Choroid plexus epithelial cell (primary cell): ENCODE results near the gene OTUB2.

Source experiments
- DNase-seq: peaks from one replicate; pipeline ENCODE4 v3.0.0-alpha.2; 2010; ENCODE audit warnings: low read depth
- H3K4me3 ChIP-seq: 2 replicates; pipeline ENCODE4 v1.5.1; 2011; ENCODE audit warnings: low read depth, mild to moderate bottlenecking, control low read depth, low read length, moderate library complexity
- TF ChIP-seq, protein P1 (sequence below): conservative IDR thresholded peaks from 2 replicates; pipeline ENCODE4 v1.5.1; 2011; ENCODE audit warnings: low read depth, mild to moderate bottlenecking, control low read depth, inconsistent platforms, low read length, moderate library complexity

Gene OTUB2

DNA sequence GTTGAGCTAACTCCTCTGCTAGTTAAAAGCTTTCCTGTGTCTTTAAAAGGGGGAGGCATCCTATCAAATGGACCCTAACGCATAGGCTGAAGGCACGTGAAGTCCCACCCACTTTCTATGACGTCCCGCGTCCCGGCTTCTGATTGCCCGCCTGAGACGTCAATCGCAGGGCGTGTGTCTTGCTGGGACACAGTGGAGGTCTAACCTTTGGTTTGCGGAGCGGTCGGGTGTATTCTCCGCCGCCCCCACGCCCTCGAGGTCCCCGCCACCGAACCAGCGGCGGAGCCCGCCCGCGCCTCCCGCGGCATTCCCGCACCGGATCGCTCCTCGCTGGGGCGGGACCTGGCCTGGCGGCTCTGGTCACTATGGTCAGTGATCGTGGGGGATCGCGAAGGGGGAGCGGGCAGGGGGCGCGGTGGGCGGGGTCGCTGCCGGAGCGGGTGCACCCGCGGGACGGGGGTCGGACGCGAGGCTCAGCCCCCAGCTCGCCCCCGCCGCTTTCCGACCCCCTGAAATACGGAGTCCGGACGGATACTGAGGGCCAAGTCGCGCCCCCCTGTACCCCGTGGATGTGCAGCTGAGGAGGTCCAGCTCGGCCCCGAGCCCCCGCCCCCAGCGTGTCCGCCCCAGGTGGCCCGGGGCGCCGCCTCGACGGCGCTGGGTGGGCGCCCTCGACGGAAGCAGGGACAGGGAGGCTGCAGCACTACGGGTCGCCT, at the start of gene OTUB2:
OTUB2 (plus strand) TSS at position 168 of the 716 bp plus-strand sequence; CDS start at position 366, 198 bp downstream.
- TF ChIP-seq, protein P1, sequence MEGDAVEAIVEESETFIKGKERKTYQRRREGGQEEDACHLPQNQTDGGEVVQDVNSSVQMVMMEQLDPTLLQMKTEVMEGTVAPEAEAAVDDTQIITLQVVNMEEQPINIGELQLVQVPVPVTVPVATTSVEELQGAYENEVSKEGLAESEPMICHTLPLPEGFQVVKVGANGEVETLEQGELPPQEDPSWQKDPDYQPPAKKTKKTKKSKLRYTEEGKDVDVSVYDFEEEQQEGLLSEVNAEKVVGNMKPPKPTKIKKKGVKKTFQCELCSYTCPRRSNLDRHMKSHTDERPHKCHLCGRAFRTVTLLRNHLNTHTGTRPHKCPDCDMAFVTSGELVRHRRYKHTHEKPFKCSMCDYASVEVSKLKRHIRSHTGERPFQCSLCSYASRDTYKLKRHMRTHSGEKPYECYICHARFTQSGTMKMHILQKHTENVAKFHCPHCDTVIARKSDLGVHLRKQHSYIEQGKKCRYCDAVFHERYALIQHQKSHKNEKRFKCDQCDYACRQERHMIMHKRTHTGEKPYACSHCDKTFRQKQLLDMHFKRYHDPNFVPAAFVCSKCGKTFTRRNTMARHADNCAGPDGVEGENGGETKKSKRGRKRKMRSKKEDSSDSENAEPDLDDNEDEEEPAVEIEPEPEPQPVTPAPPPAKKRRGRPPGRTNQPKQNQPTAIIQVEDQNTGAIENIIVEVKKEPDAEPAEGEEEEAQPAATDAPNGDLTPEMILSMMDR = no peak
- DNase-seq = peak; percentile 99
- H3K4me3 ChIP-seq = peak within 1 kb of the TSS; percentile 76

DNA sequence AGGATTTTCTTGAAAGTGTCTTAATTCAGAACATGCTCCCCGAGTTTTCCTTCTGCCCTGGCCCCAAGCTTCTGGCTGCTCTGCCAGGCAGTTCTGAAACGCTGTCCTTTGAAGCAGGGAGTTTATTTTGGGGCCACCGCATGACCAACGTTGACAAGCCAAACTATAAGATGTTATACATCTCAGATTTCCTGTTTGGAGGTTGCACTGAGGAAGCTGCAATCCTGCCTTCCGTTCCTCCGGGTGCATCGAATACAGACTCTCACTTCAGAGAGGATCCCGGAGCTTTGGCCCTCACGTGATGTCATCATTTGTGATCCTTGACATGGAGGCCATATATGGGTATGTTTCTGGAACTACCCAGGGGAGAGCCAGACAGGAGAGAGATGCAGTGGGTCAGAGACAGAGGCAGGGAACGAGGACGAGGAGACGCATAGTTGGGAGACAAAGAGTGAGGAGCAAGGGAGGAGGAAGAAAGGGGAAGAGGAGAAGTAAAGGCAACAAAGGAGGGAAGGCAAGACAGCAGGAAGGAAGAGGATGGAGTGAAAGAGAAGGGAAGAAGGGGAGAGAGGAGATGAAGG, 49.6 kb upstream of the OTUB2 start, which contains the start of gene ASB2:
ASB2 (minus strand) TSS at position 94 of the 581 bp plus-strand sequence. CDS start 12,031 bp downstream, outside the sequence.
- no peak within 1 kb of the TSS for H3K4me3 ChIP-seq
- DNase-seq = no peak
- TF ChIP-seq, protein P1 = no peak

DNA sequence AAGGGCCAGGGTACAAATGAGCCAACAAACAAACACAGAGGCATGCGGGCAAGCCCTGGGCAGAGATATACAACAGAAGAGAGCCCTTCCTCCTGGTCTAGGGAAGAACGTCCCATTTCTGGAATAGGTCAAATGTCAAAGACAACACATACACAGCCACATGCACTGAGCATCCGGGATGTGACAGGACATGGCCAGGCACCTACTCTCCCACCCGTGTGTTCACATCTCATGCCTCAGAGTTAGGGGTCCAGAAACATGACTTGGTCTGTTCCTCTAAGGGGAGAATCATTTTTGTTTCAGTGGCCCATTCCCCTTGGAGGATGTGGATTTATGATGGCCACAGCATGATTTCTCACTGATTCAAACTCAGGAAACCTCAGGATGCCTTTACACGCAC, 49.0 kb upstream of the OTUB2 start:
- TF ChIP-seq, protein P1 = no peak
- no peak for DNase-seq
- no peak overlapping the region for H3K4me3 ChIP-seq

DNA sequence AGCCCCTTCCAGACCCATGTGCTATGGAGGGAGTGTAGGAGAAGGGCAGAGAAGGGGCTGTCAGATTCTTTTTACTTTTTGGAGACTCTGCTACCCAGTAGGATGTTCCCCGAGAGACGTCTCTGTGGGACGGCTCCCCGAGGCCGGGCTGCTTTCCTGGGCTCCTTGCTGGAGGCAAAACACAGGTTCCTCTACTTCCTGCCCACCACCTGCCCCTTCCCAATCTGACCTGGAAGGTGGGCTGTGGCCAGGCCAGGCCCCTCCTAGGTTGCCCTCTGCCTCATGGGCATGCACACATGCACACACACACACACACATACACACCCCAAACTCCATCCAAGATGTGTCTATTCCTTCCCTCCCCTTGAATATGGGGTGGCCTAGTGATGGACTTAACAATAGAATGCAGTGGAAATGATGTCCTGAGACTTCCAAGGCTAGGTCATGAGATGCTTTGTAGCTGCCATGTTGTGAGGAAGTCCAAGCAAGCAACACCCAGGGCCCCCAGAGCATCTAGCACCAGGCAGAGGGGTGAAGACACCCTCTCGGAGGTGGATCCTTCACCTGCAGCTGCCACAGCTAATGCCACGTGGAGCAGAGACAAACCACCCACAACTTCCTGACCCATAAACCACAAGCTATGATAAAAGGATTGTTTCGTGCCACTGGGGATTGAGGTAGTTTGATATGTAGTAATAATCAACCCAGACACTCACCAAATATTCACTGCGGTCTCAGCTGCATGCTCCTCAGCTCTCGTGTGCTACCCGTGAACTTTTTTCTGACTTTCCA, 48.2 kb upstream of the OTUB2 start:
- no peak overlapping the region for H3K4me3 ChIP-seq
- TF ChIP-seq, protein P1 = no peak
- no peak for DNase-seq

DNA sequence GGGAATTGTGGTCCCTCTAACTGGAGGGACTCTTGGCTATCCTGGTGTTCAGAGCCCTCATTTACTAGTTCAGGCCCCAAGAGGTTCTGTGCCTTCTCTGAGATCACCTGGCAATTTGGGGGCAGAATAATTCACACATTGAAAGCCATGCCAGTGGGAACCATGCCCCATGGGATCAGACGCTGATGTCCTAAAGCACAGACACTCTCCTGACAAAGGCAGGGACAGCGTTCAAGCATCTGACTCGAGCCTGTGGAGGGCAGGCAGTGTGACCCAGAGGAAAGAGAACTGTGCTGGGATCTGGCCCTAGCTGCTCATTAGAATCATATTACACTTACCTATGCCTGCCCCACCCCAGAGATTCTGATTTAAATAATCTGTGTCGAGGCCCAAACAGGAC, 47.4 kb upstream of the OTUB2 start:
- TF ChIP-seq, protein P1 = no peak
- no peak overlapping the region for H3K4me3 ChIP-seq
- no peak for DNase-seq

DNA sequence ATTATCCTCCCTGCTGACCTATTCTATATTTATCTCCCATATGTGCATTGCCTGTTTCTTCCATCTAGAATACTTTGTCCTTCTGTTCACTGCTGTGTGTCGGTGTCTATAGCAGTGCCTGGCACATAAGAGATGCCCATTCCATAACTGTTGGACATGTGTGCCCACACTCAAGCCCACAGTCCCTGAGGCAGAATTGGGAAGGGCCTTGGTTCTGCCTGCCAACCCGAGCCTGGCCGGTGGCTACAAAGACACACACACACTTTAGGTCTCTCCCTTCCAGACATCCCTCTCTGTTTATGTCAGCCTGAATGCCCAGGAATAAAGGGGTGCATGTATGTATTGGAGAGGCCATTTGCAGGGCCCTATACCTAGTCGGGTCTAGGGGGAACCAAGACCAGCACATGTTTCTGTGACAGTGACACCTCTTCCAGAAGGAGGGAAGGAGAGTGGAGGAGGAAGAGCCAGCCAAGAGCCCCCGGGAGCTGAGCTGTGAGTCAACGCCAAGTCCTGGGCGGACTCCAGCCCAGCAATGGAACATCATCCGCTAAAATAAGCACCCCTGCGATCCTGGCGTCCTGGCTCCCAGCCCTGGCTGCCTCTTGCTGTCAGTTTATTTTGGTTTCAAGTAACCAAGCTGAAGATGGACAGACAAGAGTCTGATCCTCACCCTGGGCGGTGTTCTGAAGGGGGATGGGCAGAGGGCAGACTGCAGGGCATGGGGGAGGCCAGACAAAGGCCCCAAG, 45.5 kb upstream of the OTUB2 start:
- peak; percentile 47 for DNase-seq
- TF ChIP-seq, protein P1 = no peak
- no peak overlapping the region for H3K4me3 ChIP-seq
